ENCODE data around the gene CAPN2.
A peak's percentile ranks its signal among the peaks of the same experiment; 100 is the strongest.

CAPN2 gene

GRCh38 chr1:223776075-223776814 lies 63.9 kb downstream of the CAPN2 start (continued):
- no peak for TF ChIP-seq ZBTB21 (tag by site-specific recombination; IDR thresholded peaks at IDR 0.05)
- TF ChIP-seq, protein P1, sequence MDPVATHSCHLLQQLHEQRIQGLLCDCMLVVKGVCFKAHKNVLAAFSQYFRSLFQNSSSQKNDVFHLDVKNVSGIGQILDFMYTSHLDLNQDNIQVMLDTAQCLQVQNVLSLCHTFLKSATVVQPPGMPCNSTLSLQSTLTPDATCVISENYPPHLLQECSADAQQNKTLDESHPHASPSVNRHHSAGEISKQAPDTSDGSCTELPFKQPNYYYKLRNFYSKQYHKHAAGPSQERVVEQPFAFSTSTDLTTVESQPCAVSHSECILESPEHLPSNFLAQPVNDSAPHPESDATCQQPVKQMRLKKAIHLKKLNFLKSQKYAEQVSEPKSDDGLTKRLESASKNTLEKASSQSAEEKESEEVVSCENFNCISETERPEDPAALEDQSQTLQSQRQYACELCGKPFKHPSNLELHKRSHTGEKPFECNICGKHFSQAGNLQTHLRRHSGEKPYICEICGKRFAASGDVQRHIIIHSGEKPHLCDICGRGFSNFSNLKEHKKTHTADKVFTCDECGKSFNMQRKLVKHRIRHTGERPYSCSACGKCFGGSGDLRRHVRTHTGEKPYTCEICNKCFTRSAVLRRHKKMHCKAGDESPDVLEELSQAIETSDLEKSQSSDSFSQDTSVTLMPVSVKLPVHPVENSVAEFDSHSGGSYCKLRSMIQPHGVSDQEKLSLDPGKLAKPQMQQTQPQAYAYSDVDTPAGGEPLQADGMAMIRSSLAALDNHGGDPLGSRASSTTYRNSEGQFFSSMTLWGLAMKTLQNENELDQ (tag by site-specific recombination; IDR thresholded peaks at IDR 0.05; ENCODE audit: low read depth), result no peak
- TF ChIP-seq, protein P2, sequence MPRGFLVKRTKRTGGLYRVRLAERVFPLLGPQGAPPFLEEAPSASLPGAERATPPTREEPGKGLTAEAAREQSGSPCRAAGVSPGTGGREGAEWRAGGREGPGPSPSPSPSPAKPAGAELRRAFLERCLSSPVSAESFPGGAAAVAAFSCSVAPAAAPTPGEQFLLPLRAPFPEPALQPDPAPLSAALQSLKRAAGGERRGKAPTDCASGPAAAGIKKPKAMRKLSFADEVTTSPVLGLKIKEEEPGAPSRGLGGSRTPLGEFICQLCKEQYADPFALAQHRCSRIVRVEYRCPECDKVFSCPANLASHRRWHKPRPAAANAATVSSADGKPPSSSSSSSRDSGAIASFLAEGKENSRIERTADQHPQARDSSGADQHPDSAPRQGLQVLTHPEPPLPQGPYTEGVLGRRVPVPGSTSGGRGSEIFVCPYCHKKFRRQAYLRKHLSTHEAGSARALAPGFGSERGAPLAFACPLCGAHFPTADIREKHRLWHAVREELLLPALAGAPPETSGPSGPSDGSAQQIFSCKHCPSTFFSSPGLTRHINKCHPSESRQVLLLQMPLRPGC (tag by site-specific recombination; IDR thresholded peaks at IDR 0.05), result peak; percentile 36; the same call in 1 of the 2 replicates
- no peak for TF ChIP-seq ZNF792 (tag by site-specific recombination; IDR thresholded peaks at IDR 0.05)

GRCh38 chr1:223776826-223777454 lies 64.6 kb downstream of the CAPN2 start:
- no peak overlapping the region for H3K4me3 ChIP-seq (ENCODE audit: low read depth, low read length)
- H3K4me1 ChIP-seq (ENCODE audit: control insufficient read depth, insufficient read depth, low read length), result peaks cover 5% of the 10 kb centered on the region; the same call in 1 of the 2 replicates
- H3K9me3 ChIP-seq (ENCODE audit: control insufficient read depth, insufficient read depth, low read depth, low read length), result no peaks in the 10 kb centered on the region
- H3K27ac ChIP-seq (ENCODE audit: extremely low read depth, low read depth, low read length), result no peak overlapping the region
- CTCF ChIA-PET, result interaction anchor here (1.2 to 4.3 kb wide), 2 partner anchors 27 to 93 kb away, joined by 3 to 16 read pairs; no protein-coding TSS in a partner anchor
- peaks cover 57 to 75% of the 10 kb centered on the region in 2 experiments for H3K36me3 ChIP-seq (ENCODE audit: control insufficient read depth in 2 of 2, insufficient read depth in 1 of 2, low read length in 2 of 2)
- POLR2A ChIA-PET, result interaction anchor here (1.0 to 1.3 kb wide), 2 partner anchors 11 to 62 kb away, joined by 3 read pairs; no protein-coding TSS in a partner anchor
- TF ChIP-seq ZBTB44 (tag by site-specific recombination; IDR thresholded peaks at IDR 0.05), result no peak
- no peak for TF ChIP-seq ZFP37 (tag by site-specific recombination; IDR thresholded peaks at IDR 0.05)
- TF ChIP-seq ZNF16 (tag by site-specific recombination; IDR thresholded peaks at IDR 0.05; ENCODE audit: low read depth), result no peak
- no peak for TF ChIP-seq ZNF645 (tag by site-specific recombination; IDR thresholded peaks at IDR 0.05)
- no peak for TF ChIP-seq ZNF792 (tag by site-specific recombination; IDR thresholded peaks at IDR 0.05)
- no peak for TF ChIP-seq ZFP3 (tag by site-specific recombination; IDR thresholded peaks at IDR 0.05; ENCODE audit: low read depth)
- peak; percentile 69 for TF ChIP-seq ZIC2 (tag by site-specific recombination; IDR thresholded peaks at IDR 0.05)
- TF ChIP-seq ZNF707 (tag by site-specific recombination; IDR thresholded peaks at IDR 0.05), result no peak
- TF ChIP-seq PRDM2 (tag by site-specific recombination; IDR thresholded peaks at IDR 0.05; ENCODE audit: borderline replicate concordance), result no peak
- TF ChIP-seq, protein P3, sequence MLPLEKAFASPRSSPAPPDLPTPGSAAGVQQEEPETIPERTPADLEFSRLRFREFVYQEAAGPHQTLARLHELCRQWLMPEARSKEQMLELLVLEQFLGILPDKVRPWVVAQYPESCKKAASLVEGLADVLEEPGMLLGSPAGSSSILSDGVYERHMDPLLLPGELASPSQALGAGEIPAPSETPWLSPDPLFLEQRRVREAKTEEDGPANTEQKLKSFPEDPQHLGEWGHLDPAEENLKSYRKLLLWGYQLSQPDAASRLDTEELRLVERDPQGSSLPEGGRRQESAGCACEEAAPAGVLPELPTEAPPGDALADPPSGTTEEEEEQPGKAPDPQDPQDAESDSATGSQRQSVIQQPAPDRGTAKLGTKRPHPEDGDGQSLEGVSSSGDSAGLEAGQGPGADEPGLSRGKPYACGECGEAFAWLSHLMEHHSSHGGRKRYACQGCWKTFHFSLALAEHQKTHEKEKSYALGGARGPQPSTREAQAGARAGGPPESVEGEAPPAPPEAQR (tag by site-specific recombination; IDR thresholded peaks at IDR 0.05), result no peak
- TF ChIP-seq OSR2 (tag by site-specific recombination; IDR thresholded peaks at IDR 0.05), result peak; percentile 56
- TF ChIP-seq SETDB1 (IDR thresholded peaks at IDR 0.05; ENCODE audit: insufficient read length, low read length), result no peak
- TF ChIP-seq OVOL3 (tag by site-specific recombination; IDR thresholded peaks at IDR 0.05), result no peak
- TF ChIP-seq ZNF623 (tag by site-specific recombination; IDR thresholded peaks at IDR 0.05), result no peak
- TF ChIP-seq ZNF670 (tag by site-specific recombination; IDR thresholded peaks at IDR 0.05; ENCODE audit: low read depth), result no peak
- 0 out of 2 replicates have a peak, but pooled peaks have one; percentile 7 for TF ChIP-seq ZNF423 (tag by site-specific recombination; IDR thresholded peaks at IDR 0.05)
- no peak for TF ChIP-seq ZNF530 (tag by site-specific recombination; IDR thresholded peaks at IDR 0.05; ENCODE audit: low read depth)

All from HEK293 (cell line).